Endothelial cell of hepatic sinusoid (primary cell): ENCODE data around the gene PPFIA3.

ENCODE experiments used
- in situ Hi-C: cut with HindIII; loops from 2 replicates; pipeline ENCODE4 v1.10.0; 2017; ENCODE audit warnings: low sequenced_read_pairs

Gene PPFIA3

DNA sequence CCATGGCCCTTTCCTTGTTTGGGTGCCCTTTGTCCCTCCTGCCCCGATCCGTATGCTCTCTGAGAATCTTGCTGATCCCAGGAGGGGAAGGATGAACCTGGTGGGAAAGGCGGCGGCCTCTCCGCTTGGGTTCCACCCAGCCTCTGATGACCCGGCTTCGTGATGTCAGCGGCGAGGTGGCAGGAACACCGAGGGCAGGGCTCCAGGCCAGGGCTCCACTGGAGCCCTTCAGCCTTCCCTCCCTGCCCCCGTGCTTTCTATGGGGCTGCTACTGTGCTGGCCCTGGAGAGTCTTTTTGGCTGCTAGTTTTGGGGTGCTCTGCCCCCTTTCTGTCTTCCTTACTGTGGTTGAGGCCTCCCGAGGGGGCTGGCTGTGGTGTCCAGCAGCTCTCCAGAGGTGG lies 17.0 kb upstream of the PPFIA3 start:
- in situ Hi-C loops, result no loop called here

DNA sequence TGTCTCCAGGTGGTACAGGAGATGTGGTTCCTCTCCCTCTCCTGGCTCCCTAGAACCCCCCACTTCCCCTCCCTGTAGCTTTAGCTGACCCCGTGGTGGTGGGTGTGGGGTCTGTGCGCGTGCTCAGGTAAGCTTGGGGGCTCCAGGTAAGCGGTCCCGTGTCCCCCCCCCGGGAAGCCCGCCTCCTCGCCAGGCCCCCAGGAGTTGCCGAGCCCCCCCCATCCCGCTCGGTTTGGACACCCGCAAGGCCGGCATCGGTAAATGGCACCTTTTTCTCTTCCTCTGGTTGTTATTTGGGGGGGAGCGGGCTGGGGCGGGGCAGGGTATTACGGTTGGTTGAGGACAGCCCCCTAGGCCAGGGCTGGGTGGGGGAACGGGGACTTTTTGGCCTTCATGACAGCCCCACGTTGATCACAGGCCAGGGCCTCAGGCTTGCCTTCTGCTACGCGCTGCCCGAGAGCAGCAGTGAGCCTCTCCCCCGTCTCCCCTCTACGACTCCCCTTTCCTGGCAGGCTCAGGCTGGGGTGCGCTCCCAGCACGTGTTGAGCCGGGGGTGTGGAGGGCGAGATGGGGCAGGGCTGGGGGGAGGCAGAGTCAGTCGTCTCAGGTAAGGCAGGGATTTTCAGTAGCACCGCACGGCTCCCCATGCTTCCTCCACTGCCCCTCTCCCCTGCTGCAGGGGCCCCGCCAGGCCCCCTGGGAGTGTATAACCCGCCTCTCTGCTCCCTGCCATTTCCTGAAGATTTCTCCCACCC lies 15.8 kb upstream of the PPFIA3 start:
- in situ Hi-C loops, result no loop called here

DNA sequence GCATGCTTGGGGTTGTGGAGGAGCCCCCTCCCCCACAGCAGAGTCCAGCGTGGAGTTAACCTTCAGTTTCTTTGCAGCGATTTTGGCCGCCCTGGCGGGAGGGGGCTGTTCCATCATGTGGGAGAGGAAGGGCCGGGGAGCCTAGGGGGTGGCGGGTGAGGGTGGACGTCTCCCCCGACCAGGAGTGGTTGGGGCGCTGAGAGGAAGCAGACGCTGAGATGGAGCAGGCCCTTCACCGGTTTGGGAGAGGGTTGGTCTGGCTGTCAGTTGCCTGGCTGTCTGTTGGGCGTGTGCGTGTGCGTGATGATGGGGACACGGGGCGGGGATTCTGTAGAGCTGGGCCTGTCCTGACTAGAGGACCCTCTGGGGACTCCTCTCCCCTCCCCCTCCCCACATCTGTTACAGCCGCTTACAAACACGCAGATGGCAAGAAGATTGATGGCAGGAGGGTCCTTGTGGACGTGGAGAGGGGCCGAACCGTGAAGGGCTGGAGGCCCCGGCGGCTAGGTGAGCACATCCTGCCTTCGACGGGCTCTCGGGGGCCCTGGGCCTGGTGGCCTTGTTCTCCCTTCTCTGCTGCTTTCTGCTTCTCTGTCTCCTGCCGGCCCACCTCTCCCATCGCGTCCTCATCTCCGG lies 15.0 kb upstream of the PPFIA3 start:
- in situ Hi-C loops, result no loop called here

DNA sequence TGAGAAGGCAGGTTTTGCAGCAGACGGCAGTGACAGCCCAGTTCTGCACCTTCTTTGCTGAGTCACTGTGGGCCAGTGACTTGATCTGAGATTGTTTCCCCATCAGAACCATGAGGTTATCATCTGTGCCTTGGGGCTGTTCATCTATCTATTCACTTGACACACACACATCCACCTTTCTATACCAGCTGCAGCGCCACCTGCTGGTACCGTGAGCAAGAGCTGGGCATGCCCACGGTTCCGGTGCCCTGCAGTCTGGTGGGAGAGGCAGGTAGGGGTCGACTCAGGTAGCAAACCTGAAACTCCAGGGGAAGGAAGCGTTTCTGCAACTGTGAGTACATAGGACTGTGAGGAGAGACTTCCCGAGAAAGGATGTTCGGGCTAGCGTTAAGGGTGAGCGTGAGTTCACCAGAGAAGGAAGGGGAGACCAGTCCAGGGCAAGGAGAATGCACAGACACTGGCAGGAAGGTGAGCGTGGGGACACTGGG lies 12.7 kb upstream of the PPFIA3 start:
- in situ Hi-C loops, result no loop called here

DNA sequence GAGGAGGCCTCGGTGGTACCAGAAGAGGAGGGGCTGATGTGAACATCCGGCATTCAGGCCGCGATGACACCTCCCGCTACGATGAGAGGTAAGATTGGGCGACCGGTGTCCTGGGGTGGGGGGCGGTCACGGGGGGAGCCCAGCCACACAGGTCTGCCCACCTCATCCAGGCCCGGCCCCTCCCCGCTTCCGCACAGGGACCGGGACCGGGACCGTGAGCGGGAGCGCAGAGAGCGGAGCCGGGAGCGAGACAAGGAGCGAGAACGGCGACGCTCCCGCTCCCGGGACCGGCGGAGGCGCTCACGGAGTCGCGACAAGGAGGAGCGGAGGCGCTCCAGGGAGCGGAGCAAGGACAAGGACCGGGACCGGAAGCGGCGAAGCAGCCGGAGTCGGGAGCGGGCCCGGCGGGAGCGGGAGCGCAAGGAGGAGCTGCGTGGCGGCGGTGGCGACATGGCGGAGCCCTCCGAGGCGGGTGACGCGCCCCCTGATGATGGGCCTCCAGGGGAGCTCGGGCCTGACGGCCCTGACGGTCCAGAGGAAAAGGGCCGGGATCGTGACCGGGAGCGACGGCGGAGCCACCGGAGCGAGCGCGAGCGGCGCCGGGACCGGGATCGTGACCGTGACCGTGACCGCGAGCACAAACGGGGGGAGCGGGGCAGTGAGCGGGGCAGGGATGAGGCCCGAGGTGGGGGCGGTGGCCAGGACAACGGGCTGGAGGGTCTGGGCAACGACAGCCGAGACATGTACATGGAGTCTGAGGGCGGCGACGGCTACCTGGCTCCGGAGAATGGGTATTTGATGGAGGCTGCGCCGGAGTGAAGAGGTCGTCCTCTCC lies 11.5 kb upstream of the PPFIA3 start:
- in situ Hi-C loops, result no loop called here

DNA sequence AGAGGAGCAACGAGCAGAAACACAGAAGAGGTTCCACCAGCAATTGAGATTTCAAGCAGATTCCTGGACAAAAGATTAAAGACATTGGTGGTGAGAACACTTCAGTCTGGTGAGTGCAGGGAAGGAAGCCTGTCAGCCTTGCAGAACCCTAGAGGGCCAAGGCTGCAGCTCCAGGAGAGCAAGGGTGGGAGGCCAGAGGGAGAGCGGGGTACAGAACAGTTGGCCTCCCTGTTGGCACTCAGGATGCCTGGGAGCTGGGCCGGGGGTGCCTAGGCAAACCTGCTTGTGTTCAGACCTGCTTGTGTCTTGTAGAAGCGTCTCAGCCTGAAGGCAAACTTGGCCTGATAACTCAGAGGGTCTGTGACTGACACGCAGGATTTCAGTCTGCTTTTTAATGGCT lies 10.3 kb upstream of the PPFIA3 start:
- in situ Hi-C loops, result no loop called here

DNA sequence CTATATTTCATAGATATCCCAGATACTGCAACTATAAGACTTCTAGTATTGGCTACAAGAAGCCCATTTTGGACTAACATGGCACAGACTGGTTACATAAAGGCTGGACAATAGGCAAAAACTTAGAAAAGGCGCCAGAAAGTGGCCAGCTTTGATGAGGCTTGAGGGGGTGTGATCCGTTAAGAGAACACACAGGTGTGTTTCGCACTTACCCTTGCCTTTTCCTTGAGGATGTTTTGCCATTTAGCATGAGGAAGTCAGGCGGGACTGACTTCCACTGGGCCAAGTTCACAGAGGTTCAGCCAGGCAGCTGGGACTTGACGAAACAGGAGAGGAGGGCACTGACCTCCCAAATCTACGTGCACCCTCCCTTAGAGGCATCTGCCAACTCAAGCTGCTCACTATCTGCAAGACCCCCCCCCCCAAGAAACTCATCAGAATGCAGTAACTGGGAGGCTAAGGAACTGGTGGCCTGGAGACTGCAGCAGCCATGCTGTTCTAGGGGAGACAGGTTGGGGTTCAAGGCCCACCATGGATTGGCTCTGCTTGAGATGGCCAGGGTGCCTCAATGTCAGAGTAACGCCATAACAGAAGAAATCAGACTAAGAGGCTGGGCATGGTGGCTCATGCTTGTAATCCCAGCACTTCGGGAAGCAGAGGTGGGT lies 9.6 kb upstream of the PPFIA3 start:
- in situ Hi-C loops, result loop anchor here (5.0 kb wide), 1 partner anchor 98 kb away; no protein-coding TSS in a partner anchor

DNA sequence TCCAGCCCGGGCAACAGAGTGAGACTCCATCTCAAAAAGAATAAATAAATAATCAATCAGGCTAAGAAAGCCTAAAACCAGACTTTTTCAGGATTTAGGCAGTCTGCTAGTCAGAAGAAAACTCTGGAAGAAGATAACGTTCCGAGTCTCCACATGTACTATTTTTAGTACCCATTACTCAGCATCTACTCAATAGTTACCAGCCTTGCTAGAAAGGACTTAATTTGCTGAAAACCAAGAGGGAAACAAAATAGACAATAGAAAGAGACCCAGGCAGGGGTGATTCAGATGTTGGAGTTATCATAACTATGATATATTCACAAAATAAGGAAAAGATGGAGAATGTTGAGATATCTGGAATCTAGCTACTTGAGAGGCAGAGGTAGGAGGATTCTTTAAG lies 8.8 kb upstream of the PPFIA3 start:
- in situ Hi-C loops, result loop anchor here (5.0 kb wide), 1 partner anchor 97 kb away; no protein-coding TSS in a partner anchor

DNA sequence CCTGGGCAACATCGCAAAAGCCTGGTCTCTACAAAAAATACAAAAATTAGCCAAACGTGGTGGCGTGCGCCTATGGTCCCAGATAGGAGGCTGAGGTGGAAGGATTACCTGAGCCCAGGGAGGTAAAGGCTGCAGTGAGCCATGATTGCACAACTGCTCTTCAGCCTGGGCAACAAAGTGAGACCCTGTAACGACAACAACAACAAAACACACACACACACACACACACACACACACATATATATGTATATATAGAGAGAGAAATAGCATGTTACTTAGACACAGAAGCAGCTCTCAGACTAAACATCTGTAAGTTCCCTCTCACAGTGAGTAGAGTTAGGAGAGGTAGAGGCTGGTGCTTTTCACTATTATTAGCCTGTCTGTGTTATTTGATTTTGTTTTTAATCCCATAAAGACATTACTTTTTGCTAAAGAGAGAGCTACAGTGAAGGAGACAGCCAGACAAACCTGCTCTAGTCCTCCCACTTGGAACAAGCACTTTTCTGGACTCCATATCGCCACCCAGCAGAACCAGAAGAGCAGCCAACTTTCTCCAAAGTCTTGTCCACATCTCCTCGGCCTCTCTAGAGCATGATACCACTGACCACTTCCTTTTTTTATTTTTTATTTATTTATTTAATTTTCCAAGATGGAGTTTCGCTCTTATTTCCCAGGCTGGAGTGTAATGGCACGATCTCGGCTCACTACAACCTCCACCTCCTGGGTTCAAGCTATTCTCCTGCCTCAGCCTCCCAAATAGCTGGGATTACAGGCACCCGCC lies 7.9 kb upstream of the PPFIA3 start:
- in situ Hi-C loops, result loop anchor here (5.0 kb wide), 1 partner anchor 96 kb away; no protein-coding TSS in a partner anchor

DNA sequence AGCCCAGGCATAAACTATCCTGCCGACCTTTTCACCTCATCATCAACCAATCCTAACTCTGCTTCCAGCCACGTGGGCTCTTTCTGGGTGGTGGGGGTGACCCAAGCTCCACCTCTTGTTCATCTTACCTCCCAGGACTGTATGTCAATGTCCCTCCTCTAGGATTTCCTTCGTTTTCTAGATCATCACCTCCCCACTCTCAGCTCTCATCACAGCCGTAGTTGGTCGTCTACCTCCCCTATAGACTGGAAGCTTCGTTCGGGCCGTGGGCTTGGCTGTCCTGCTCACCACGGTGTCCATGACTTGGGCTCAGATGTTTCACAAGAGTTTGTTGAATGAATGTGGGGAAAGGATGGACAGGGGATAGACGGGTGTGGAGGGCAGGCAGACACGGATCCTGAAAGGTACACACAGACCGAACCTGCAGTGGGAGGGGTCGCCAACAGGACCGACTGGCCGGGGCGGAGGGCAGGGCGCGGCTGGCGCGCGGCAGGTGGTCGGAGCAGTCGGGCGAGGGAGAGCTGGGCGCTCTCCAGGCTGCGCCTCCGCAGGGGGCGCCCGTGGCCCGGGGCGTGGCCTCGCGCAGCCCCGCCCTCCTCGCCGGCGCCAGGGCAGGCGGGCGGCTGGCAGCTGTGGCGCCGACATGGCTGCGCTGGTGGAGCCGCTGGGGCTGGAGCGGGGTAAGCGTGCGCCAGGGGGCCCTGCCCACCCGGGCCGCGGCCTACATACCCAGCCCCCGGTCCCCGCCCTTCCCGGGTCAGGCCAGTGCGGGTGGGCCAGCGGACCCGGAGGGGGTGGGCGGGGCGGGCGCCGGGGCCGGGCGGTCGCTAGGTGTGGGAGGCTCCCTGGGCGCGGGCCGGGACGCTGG lies 5.3 kb upstream of the PPFIA3 start, which contains the start of gene LIN7B:
TSS of gene LIN7B (plus strand) at position 609 of the 868 bp plus-strand sequence. CDS start at position 644, 35 bp downstream.
- in situ Hi-C loops, result loop anchor here (5.0 kb wide), 1 partner anchor 93 kb away; no protein-coding TSS in a partner anchor

DNA sequence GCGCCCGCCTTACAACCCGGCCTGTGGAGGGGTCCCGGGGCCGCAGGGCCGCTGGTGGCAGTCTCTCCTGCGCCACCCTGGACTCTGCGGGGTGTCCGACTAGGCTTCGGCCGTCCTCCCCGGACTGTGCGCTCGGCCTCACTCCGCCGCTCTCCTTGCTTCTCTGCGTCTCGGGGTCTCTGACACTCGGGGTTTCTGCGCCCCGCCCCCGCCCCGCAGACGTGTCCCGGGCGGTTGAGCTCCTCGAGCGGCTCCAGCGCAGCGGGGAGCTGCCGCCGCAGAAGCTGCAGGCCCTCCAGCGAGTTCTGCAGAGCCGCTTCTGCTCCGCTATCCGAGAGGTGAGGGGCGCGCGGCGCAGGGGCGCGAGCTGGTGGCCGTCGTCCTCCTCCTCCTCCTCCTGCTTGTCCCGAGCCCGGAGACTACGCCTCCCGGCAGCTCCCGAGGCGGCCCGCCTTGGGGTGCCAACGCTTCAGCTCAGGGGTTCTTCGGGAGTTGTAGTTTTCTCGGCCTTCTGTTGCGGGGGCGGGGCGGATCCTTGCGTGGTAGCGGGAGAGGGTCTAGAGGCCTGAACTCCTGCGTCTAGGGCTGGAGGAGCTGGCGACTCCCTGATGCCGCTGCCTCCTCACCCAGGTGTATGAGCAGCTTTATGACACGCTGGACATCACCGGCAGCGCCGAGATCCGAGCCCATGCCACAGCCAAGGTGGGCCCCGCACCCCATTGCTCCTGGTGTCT lies 4.5 kb upstream of the PPFIA3 start:
- in situ Hi-C loops, result loop anchor here (5.0 kb wide), 1 partner anchor 93 kb away; no protein-coding TSS in a partner anchor

DNA sequence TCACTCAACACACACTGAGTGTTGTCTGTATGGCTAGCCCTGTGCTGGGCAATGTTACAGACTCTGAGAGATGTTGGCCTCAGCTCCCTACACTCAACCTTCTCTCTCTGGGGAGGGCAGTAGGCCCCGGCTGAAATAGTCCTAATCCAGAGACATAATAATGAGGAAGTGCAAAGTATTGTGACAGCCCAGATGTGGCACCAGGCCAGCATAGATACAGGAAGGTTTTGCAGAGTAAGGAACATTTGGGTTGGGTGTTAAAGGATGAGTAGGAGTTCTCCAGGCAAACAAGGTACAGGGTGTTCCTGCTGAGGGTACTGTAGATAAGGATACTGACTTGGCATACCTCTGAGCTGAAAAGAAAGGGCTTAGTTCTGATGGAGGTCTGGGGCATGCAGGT lies 2.8 kb upstream of the PPFIA3 start:
- in situ Hi-C loops, result no loop called here

DNA sequence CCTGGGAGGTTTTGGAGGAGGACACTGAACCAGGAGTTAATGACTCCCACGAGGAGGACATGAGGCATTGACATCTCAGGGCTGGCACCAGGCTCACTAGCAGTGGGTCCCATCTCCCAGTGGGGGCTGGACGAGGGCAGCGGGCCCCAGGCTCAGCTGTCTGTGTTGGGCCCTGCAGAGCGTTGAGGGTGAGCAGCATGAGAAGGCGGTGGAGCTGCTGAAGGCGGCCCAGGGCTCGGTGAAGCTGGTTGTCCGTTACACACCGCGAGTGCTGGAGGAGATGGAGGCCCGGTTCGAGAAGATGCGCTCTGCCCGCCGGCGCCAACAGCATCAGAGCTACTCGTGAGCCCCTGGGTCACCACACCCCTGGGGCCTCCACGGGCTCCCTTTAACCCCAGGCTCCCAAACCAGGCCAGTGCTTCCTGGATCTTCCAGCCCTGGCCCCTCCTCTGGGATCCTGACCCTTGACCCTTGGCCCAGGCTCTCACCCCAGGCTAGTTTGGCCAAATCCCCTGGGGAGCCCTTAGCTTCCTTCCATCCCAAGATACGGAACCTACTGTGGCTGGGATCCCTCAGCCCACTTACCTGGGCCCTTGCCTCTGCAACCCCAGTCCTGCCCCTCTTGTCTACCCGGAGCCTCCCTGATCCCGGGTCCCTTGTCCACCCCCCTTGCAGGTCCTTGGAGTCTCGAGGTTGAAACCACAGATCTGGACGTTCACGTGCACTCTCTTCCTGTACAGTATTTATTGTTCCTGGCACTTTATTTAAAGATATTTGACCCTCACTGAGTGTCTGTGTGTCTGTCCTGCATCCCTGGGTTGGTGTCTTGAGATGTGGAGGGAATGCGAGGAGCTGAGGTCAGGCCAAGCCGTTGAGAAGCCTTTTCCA lies 1.4 kb upstream of the PPFIA3 start:
- in situ Hi-C loops, result no loop called here

DNA sequence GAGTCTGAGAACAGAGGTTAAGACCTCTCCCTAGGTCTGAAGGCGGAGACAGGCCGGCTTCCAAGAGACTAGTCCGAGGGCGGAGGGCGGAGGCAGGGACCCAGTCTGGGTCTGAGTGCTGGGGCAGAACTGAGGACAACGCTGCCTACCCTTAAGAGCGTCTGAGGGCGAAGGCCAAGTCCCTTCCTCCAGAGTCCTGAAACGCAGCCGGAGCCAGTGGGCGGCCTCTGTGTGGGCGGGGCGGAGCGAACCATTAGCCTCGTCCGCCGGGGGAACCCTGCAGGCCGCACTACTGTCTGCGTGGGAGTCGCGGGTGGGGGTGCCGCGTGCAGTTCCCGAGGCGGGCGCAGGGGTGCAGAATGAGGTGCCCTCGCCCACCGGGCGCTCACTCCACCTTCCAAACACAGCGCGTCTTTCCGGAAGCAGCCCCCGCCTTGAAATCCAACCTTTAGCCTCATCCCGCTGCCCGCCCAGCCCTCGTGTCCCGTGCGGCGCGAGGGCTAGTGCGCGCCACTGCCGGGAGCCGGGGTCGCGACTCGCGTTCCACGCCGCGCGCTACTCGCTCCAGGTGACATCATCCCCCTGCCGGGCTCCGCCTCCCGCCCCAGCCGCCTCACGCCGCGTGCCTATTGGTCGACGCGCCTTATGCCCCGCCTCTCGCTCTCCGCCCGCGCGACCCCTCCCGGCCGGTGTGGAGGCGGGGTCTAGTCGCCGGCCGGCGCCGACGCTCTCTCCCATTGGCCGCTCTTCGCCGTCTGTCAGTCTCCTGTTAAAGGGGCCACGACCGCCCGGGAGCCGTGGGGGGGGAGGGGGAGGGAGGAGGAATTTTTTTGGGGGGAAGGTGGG lies 556 bp upstream of the PPFIA3 start, which contains the start of gene C19orf73:
TSS of gene C19orf73 (minus strand) at position 579 of the 846 bp plus-strand sequence. CDS start at position 458, 121 bp downstream.
- in situ Hi-C loops, result no loop called here

DNA sequence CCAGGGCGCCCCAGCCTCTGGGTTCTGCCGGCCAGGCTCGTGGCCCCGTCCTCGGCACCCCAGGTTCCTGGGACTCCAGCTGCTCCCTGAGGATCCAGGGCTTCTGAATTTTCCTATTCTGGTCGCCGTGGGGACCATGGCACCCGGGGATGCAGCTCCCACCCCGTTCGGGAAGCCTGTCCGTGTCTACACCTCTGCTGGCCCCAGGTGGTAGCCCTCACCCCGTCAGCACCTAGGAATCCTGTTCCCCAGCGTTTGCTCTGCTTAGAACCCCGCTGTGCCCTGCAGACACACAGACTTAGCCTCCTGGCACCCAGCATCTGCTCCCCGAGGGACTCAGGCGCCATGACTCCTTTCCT lies 960 bp downstream of the PPFIA3 start:
- in situ Hi-C loops, result no loop called here

DNA sequence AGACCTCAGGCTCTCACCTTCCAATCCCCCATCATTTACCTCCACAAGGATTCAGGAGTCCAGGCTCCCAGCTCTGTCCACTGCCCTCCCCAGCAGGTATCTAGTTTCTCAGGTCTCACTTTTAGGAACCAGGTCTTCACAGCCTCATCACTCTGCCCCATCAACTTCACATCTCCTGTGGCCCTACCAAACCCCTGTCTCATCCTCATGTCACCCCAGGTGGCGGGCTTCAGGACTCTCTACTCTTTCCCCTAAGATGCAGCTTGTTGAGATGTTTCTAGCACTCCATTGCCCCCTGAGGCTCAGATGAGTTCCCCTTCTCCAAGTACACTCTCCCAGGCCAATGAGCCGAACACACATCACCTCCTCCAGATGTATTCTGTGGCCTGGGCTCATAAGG lies 1.5 kb downstream of the PPFIA3 start:
- in situ Hi-C loops, result no loop called here
